ENCODE data around the gene E4F1.

Gene E4F1

DNA sequence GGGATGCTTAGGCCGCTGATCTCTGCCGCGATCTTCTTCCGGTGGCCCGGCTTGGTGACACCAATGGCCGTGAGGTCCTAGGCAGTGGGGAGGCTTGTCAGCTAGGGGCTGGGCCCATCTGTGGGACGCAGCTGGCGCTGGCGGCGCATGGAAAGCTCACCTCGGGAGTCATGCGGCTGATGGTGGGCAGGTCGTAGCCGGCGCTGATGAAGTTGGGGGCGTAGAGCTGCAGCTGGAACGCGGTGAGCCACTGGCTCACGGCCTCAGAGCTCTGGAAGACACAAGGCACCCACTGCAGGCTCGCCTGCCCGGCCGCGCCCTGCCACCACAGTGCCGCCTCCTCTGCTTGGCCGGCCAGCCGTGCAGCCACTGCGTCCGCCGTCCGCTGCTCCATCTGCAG lies 39.7 kb upstream of the E4F1 start:
- ATAC-seq (ENCODE audit: insufficient read depth, low read depth), result no peak
- Histone ChIP-seq H2AFZ (ENCODE audit: low read depth, low read length) (no peak overlapping the region), H3K4me3 (ENCODE audit: low read depth in 1 of 2, low read length in 2 of 2) (no peak overlapping the region), H4K20me1 (ENCODE audit: insufficient read depth, low read length) (no peaks in the 10 kb centered on the region; the same call in 1 of the 2 replicates), H3K36me3 (ENCODE audit: insufficient read depth, low read length) (no peaks in the 10 kb centered on the region), H3K4me2 (ENCODE audit: insufficient read depth, low read length) (no peak overlapping the region), H3K4me1 (ENCODE audit: insufficient read depth, low read length) (no peaks in the 10 kb centered on the region), H3K79me2 (ENCODE audit: insufficient read depth, low read length) (no peaks in the 10 kb centered on the region), H3K9me3 (ENCODE audit: insufficient read depth, low read length, severe bottlenecking) (no peaks in the 10 kb centered on the region), H3K9ac (ENCODE audit: low read depth, low read length) (no peak overlapping the region), H3K27me3 (ENCODE audit: insufficient read depth, low read length, poor library complexity) (no peaks in the 10 kb centered on the region), H3K27ac (ENCODE audit: low read length) (no peak overlapping the region)
- DNase-seq, result no peak
- TF ChIP-seq EZH2 (IDR thresholded peaks at IDR 0.05; ENCODE audit: borderline replicate concordance, low read depth, low read length, severe bottlenecking), result no peak
- TF ChIP-seq CTCF (IDR thresholded peaks at IDR 0.05; ENCODE audit: borderline replicate concordance, extremely low read depth, low read length, poor library complexity, severe bottlenecking), result no peak

DNA sequence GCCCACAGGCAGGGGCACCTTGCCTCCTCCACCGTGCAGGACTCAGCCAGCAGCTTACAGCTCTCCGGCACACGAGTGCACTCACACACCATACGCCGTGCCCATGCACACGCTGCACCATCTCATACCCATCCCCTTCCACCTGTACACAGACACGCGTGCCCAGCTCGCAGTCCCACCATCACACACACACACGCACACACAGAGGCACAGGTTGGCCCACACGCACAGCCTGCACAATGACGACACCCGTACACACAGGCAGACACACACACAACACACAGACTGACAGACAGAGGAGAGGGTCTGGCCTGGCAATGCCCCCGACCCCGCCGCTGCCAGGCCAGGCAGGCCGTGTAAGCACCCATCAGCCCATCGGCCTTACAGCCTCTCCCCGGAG lies 39.0 kb upstream of the E4F1 start:
- no peak for TF ChIP-seq CTCF (IDR thresholded peaks at IDR 0.05; ENCODE audit: borderline replicate concordance, extremely low read depth, low read length, poor library complexity, severe bottlenecking)
- no peak for TF ChIP-seq EZH2 (IDR thresholded peaks at IDR 0.05; ENCODE audit: borderline replicate concordance, low read depth, low read length, severe bottlenecking)
- Histone ChIP-seq H3K36me3 (ENCODE audit: insufficient read depth, low read length) (no peaks in the 10 kb centered on the region), H3K27ac (ENCODE audit: low read length) (no peak overlapping the region), H3K4me2 (ENCODE audit: insufficient read depth, low read length) (no peak overlapping the region), H3K79me2 (ENCODE audit: insufficient read depth, low read length) (no peaks in the 10 kb centered on the region), H3K27me3 (ENCODE audit: insufficient read depth, low read length, poor library complexity) (no peaks in the 10 kb centered on the region), H2AFZ (ENCODE audit: low read depth, low read length) (no peak overlapping the region), H3K4me3 (ENCODE audit: low read depth in 1 of 2, low read length in 2 of 2) (no peak overlapping the region), H4K20me1 (ENCODE audit: insufficient read depth, low read length) (no peaks in the 10 kb centered on the region; the same call in 1 of the 2 replicates), H3K9ac (ENCODE audit: low read depth, low read length) (no peak overlapping the region), H3K4me1 (ENCODE audit: insufficient read depth, low read length) (no peaks in the 10 kb centered on the region), H3K9me3 (ENCODE audit: insufficient read depth, low read length, severe bottlenecking) (no peaks in the 10 kb centered on the region)
- DNase-seq, result no peak
- no peak for ATAC-seq (ENCODE audit: insufficient read depth, low read depth)

DNA sequence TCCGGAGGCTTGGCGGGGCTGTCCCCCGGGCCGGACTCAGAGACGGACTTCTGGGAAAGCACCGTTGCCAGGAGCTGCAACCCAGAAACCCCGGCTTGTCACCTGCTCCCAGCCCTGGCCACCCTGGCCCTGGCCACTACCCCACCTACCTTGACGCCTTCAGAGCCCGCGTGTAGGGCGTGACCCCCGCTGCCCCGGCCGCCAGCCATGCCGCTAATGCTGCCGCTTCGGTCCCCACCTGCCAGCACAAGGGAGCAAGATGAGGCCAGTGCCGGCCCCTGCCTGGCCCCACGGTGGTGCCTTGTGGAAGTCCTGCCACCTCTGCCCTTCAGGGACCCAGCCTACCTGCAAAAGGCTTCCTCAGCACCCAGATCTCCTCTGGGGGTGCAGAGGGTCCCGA lies 38.4 kb upstream of the E4F1 start:
- no peaks in the 10 kb centered on the region for H3K27me3 ChIP-seq (ENCODE audit: insufficient read depth, low read length, poor library complexity)
- TF ChIP-seq EZH2 (IDR thresholded peaks at IDR 0.05; ENCODE audit: borderline replicate concordance, low read depth, low read length, severe bottlenecking), result no peak
- TF ChIP-seq CTCF (IDR thresholded peaks at IDR 0.05; ENCODE audit: borderline replicate concordance, extremely low read depth, low read length, poor library complexity, severe bottlenecking), result no peak
- no peak overlapping the region for H2AFZ ChIP-seq (ENCODE audit: low read depth, low read length)
- H3K4me3 ChIP-seq (ENCODE audit: low read depth in 1 of 2, low read length in 2 of 2), result no peak overlapping the region
- H3K4me1 ChIP-seq (ENCODE audit: insufficient read depth, low read length), result no peaks in the 10 kb centered on the region
- no peak overlapping the region for H3K9ac ChIP-seq (ENCODE audit: low read depth, low read length)
- H3K9me3 ChIP-seq (ENCODE audit: insufficient read depth, low read length, severe bottlenecking), result no peaks in the 10 kb centered on the region
- H3K36me3 ChIP-seq (ENCODE audit: insufficient read depth, low read length), result no peaks in the 10 kb centered on the region
- no peak overlapping the region for H3K27ac ChIP-seq (ENCODE audit: low read length)
- no peaks in the 10 kb centered on the region; the same call in 1 of the 2 replicates for H4K20me1 ChIP-seq (ENCODE audit: insufficient read depth, low read length)
- H3K79me2 ChIP-seq (ENCODE audit: insufficient read depth, low read length), result no peaks in the 10 kb centered on the region
- DNase-seq (no peak), ATAC-seq (ENCODE audit: insufficient read depth, low read depth) (no peak)
- no peak overlapping the region for H3K4me2 ChIP-seq (ENCODE audit: insufficient read depth, low read length)

GRCh38 chr16:2186064-2186463 lies 37.3 kb upstream of the E4F1 start:
- no peaks in the 10 kb centered on the region for H3K4me1 ChIP-seq (ENCODE audit: insufficient read depth, low read length)
- no peak overlapping the region for H3K4me3 ChIP-seq (ENCODE audit: low read depth in 1 of 2, low read length in 2 of 2)
- no peaks in the 10 kb centered on the region for H3K79me2 ChIP-seq (ENCODE audit: insufficient read depth, low read length)
- no peak overlapping the region for H2AFZ ChIP-seq (ENCODE audit: low read depth, low read length)
- H3K36me3 ChIP-seq (ENCODE audit: insufficient read depth, low read length), result no peaks in the 10 kb centered on the region
- H4K20me1 ChIP-seq (ENCODE audit: insufficient read depth, low read length), result no peaks in the 10 kb centered on the region; the same call in 1 of the 2 replicates
- ATAC-seq (ENCODE audit: insufficient read depth, low read depth), result no peak
- no peaks in the 10 kb centered on the region for H3K9me3 ChIP-seq (ENCODE audit: insufficient read depth, low read length, severe bottlenecking)
- no peak overlapping the region for H3K27ac ChIP-seq (ENCODE audit: low read length)
- no peaks in the 10 kb centered on the region for H3K27me3 ChIP-seq (ENCODE audit: insufficient read depth, low read length, poor library complexity)
- no peak overlapping the region for H3K4me2 ChIP-seq (ENCODE audit: insufficient read depth, low read length)
- H3K9ac ChIP-seq (ENCODE audit: low read depth, low read length), result no peak overlapping the region
- no peak for TF ChIP-seq CTCF (IDR thresholded peaks at IDR 0.05; ENCODE audit: borderline replicate concordance, extremely low read depth, low read length, poor library complexity, severe bottlenecking)
- TF ChIP-seq EZH2 (IDR thresholded peaks at IDR 0.05; ENCODE audit: borderline replicate concordance, low read depth, low read length, severe bottlenecking), result no peak
- DNase-seq, result no peak
